GM19240 (cell line): ENCODE results near the gene TOE1.
A peak's percentile ranks its signal among the peaks of the same experiment; 100 is the strongest.
"Not testable (repeated sequence)": the region's sequence is repeated elsewhere in the genome, so short reads cannot be mapped to it uniquely, and the experiment has no call there.

Experiments
- DNase-seq: peaks from one replicate; pipeline ENCODE4 v3.0.0; 2011; ENCODE audit warnings: low spot score; ENCODE audit not compliant: insufficient read length

Gene TOE1

GRCh38 chr1:45339789-45340558 lies at the start of gene TOE1, which contains the start of gene MUTYH:
TSS of gene TOE1 (plus strand) at chr1:45340170. CDS start at chr1:45340253, 83 bp downstream.
TSS of gene MUTYH (minus strand) at chr1:45340440. CDS start at chr1:45334505, 5,935 bp downstream.
- DNase-seq = peak; percentile 88

GRCh38 chr1:45291002-45291401 lies 49.0 kb upstream of the TOE1 start:
- DNase-seq = not testable (repeated sequence)

GRCh38 chr1:45291716-45292115 lies 48.3 kb upstream of the TOE1 start:
- DNase-seq = no peak

GRCh38 chr1:45297666-45298356 lies 42.2 kb upstream of the TOE1 start:
- DNase-seq = no peak

- DNase-seq = no peak
These were observed 40.7 kb upstream of the TOE1 start for GRCh38 chr1:45299296-45299695.

- DNase-seq = no peak
These were observed 39.8 kb upstream of the TOE1 start for GRCh38 chr1:45299981-45300668.

- DNase-seq = no peak
These were observed 39.3 kb upstream of the TOE1 start for GRCh38 chr1:45300669-45300997.

- DNase-seq = no peak
These were observed 37.3 kb upstream of the TOE1 start for GRCh38 chr1:45302505-45303150.

- peak; percentile 87 for DNase-seq
These were observed 36.3 kb upstream of the TOE1 start for GRCh38 chr1:45303520-45304310.

- no peak for DNase-seq
These were observed 35.5 kb upstream of the TOE1 start for GRCh38 chr1:45304311-45305081.

- DNase-seq = no peak
These were observed 34.7 kb upstream of the TOE1 start for GRCh38 chr1:45305231-45305630.

- DNase-seq = no peak
These were observed 33.7 kb upstream of the TOE1 start for GRCh38 chr1:45306319-45306718.

GRCh38 chr1:45306905-45307304 lies 33.1 kb upstream of the TOE1 start:
- DNase-seq = no peak

GRCh38 chr1:45314266-45314665 lies 25.7 kb upstream of the TOE1 start:
- DNase-seq = no peak

- no peak for DNase-seq
These were observed 22.8 kb upstream of the TOE1 start for GRCh38 chr1:45317166-45317565.

- DNase-seq = no peak
These were observed 20.2 kb upstream of the TOE1 start for GRCh38 chr1:45319761-45320160.

- no peak for DNase-seq
These were observed 18.5 kb upstream of the TOE1 start for GRCh38 chr1:45321444-45321843.

GRCh38 chr1:45322486-45323040 lies 17.4 kb upstream of the TOE1 start:
- DNase-seq = no peak

- DNase-seq = no peak
These were observed 14.0 kb upstream of the TOE1 start for GRCh38 chr1:45325851-45326506.
